Small intestine (tissue), 16 donors: ENCODE results near the gene SLC28A1. TPM values are rescaled to one million over a fixed set of nuclear protein-coding genes. Genes with fewer than 3 reads are reported as not detected.

Experiments
- DNase-seq, 2 donors: peaks; one replicate each; pipeline versions ENCODE4 v3.0.0 to v3.0.0-alpha.2; 2013
- FAIRE-seq: peaks from 2 replicates; lab custom pipeline; 2012; peaks lifted over from hg19 to GRCh38; lab: Jason Lieb, UNC
- H3K27ac ChIP-seq, 3 donors: one replicate each; pipeline ENCODE4 v1.5.1; 2013; ENCODE audit warnings: low read length in 2 of 3, mild to moderate bottlenecking in 2 of 3, control low read depth in 1 of 3, inconsistent platforms in 1 of 3, low read depth in 1 of 3, moderate library complexity in 1 of 3
- H3K27me3 ChIP-seq, 3 donors: one replicate each; pipeline ENCODE4 v1.6.1; 2013; ENCODE audit warnings: low read length in 3 of 3, inconsistent platforms in 1 of 3; ENCODE audit not compliant: control insufficient read depth in 3 of 3, insufficient read depth in 3 of 3
- H3K36me3 ChIP-seq, 3 donors: one replicate each; pipeline ENCODE4 v1.6.1; 2013; ENCODE audit warnings: low read length in 3 of 3, inconsistent platforms in 1 of 3, low read depth in 1 of 3, mild to moderate bottlenecking in 1 of 3, moderate library complexity in 1 of 3; ENCODE audit not compliant: control insufficient read depth in 3 of 3, insufficient read depth in 2 of 3
- H3K4me1 ChIP-seq, 3 donors: one replicate each; pipeline ENCODE4 v1.6.1; 2013; ENCODE audit warnings: low read length in 2 of 3, inconsistent platforms in 1 of 3, low read depth in 1 of 3, mild to moderate bottlenecking in 1 of 3, moderate library complexity in 1 of 3; ENCODE audit not compliant: control insufficient read depth in 3 of 3, insufficient read depth in 2 of 3
- H3K4me3 ChIP-seq, 3 donors: one replicate each; pipeline ENCODE4 v1.5.1; 2013; ENCODE audit warnings: low read length in 3 of 3, control low read depth in 1 of 3, inconsistent platforms in 1 of 3, low read depth in 1 of 3, mild to moderate bottlenecking in 1 of 3, moderate library complexity in 1 of 3
- H3K9me3 ChIP-seq, 2 donors: one replicate each; pipeline ENCODE4 v1.6.1; 2013; ENCODE audit warnings: low read depth in 1 of 2, low read length in 1 of 2; ENCODE audit not compliant: control insufficient read depth in 2 of 2, insufficient read depth in 1 of 2
- WGBS, 3 donors: extraction: QIAGEN DNeasy Blood & Tissue Kit; methylation state at CpG; one replicate each; pipeline ENCODE4 v1.1.7; 2013; 5-methylcytosine and 5-hydroxymethylcytosine counted together
- long read RNA-seq, 10 donors: transcript quantifications; one replicate each; lab custom pipeline, GENCODE V29; 2026
- polyA plus RNA-seq, 4 donors: library from polyadenylated mRNA; stranded (reverse) in 3 of 4; unstranded in 1 of 4; fragments of 200-250 nt in 3 of 4; fragments of 120-200 nt in 1 of 4; gene quantifications; one replicate each; pipeline versions ENCODE4 v1.2.1 to v1.2.3, GENCODE V29; 2013
- donor health status: healthy with polysubstance abuse.
- donor health status: control.
- donor health status: control.
- donor health status: Bipolar disorder and iron deficiency.
- donor health status: healthy.

The SLC28A1 gene
- 10 to 100 TPM in 3 of 4 donors, 1 to 10 TPM in 1; 4.4 to 64.6 (median 31.2) TPM for polyA plus RNA-seq
- long read RNA-seq, donor 1: 0 reads
- long read RNA-seq, donor 2: 0 reads
- long read RNA-seq, donor 3: 0 reads
- long read RNA-seq, donor 4: 0 reads
- long read RNA-seq, donor 5: 0 reads
- long read RNA-seq, donor 6: 0 reads
- long read RNA-seq, donor 7: 0 reads
- long read RNA-seq, donor 8: 0 reads
- long read RNA-seq, donor 9: 0 reads
- long read RNA-seq, donor 10, partial matches to known transcripts: 0 of 1 reads
- long read RNA-seq, donor 10, other reads (novel, unspliced or antisense): 0 of 1 reads

DNA sequence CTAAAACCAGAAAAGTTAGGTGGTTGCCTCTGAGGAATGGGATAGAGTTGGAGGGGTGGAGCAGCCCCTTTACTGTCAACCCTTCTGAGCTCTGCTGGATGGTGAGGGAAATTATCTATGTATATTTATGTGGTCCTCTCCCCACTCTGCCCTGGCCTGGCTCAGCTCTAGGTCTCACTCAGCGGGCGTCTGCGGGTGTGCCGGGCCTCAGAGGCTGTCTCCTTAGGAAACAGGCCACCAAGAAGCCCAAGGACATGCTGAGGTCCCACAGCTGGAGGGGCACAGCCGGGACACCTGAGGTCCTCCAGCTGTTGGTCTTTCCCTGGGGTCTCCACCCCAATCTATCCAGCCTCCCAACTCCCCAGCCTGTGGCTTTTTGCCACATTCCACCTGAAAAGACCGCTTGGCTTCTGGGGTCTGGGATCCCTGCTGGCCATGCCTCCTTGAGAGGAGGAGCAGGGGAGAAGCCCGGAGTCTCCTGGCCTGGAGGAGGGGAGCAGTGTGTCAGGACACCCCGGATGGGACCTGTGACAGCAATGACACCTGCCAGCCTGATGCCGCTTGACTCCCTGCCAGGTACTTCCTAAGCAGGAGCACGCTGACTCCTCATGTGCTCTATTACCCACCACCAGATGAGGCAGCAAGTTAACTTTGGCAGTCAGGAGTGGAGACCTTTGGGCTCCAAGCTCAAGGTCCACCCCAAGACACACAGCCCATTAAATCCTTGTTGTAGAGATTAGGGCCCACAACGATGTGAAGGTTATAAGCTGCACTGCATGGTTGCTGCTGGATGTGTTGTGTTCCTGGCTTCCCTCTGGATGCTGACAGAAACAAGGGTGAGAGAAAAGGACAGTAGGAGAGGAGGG lies at the start of gene SLC28A1:
SLC28A1 (plus strand) TSS at position 747 of the 866 bp plus-strand sequence. CDS start 3,099 bp downstream, outside the sequence.
- peak within 1 kb of the TSS; percentile 22 to 93 (median 89) for H3K27ac ChIP-seq
- peak; percentile 95 to 96 for DNase-seq
- WGBS, 3 donors: 53 to 75% (median 55%) methylated on average over 11 of the region's 11 CpGs
- H3K4me3 ChIP-seq: peak within 1 kb of the TSS in 1 of 3 donors; percentile 47
- H3K4me1 ChIP-seq: peaks cover 0 to 31% (median 4%) of the 10 kb centered on the region in 3 donors
- H3K9me3 ChIP-seq: no peaks in the 10 kb centered on the region
- peaks cover 0 to 12% (median 0%) of the 10 kb centered on the region in 3 donors for H3K36me3 ChIP-seq
- FAIRE-seq: no peak
- H3K27me3 ChIP-seq: peaks cover 0 to 2% (median 0%) of the 10 kb centered on the region in 3 donors

- H3K27ac ChIP-seq: no peak overlapping the region
- DNase-seq: no peak
- H3K9me3 ChIP-seq: no peaks in the 10 kb centered on the region
- H3K27me3 ChIP-seq: no peaks in the 10 kb centered on the region
- H3K4me3 ChIP-seq: no peak overlapping the region
- FAIRE-seq: no peak
- H3K4me1 ChIP-seq: no peaks in the 10 kb centered on the region
- H3K36me3 ChIP-seq: peaks cover 0 to 32% (median 0%) of the 10 kb centered on the region in 3 donors
- 48 to 82% (median 54%) methylated on average over 5 of the region's 5 CpGs for WGBS, 3 donors
These were observed 49.5 kb upstream of the SLC28A1 start for GRCh38 chr15:84834969-84835368.

DNA sequence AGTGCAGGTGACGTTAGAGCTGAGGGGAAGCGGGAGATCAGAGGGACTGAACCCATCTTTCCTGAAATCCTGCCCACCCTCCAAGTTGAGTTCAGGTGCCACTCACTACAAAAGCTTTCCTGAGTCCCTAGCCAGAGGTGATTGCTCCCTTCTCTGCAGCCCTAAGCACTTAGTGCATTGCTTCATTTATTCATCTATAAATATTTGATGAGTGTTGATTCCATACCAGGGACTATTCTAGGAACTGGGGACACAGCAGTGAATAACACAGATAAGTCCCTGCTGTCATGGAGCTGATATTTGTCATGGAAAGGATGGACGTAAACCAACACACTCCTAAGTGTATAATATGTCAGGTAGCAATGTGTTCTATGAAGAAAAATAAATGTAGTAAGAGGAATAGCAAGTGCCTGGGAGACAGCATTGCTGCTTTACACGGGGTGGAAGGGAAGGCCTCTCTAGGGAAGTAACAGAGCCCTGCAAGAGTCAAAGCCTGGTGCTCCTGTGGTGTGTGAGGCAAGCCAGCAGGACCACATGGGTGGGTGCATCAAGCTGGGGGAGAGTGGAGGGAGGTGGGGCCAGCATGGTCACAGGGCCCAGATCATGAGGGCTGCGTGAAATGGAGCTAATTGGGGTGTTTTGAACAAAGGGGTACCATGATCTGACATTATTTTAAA lies 48.7 kb upstream of the SLC28A1 start:
- Histone ChIP-seq H3K4me1 (peaks cover 0 to 5% (median 3%) of the 10 kb centered on the region in 3 donors), H3K36me3 (peaks cover 0 to 40% (median 0%) of the 10 kb centered on the region in 3 donors), H3K4me3 (no peak overlapping the region), H3K27ac (no peak overlapping the region), H3K9me3 (no peaks in the 10 kb centered on the region), H3K27me3 (no peaks in the 10 kb centered on the region)
- WGBS, 3 donors: 71 to 79% (median 76%) methylated on average over 5 of the region's 5 CpGs
- DNase-seq (no peak), FAIRE-seq (no peak)

DNA sequence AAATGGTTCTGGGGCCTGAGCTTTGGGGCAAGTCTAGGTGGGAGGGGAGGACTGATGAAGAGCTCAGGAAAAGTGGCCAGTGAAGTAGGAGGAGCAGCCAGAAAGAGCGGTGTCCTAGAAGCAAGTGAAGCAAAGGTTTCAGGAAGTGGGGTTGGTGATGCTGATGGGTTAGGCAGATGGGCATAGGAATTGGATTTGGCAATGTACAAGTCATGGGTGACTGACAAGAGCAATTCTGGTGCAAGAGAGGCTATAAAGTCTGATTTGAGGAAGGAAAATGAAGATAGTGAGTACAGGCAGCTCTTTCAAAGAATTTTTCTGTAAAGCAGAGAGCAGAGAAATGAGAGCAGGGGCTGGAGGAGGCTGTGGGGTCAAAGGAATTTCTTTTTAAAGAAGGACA lies 47.6 kb upstream of the SLC28A1 start:
- Histone ChIP-seq H3K4me1 (peaks cover 0 to 7% (median 7%) of the 10 kb centered on the region in 3 donors), H3K4me3 (no peak overlapping the region), H3K9me3 (no peaks in the 10 kb centered on the region), H3K27me3 (no peaks in the 10 kb centered on the region), H3K27ac (no peak overlapping the region), H3K36me3 (peaks cover 0 to 44% (median 0%) of the 10 kb centered on the region in 3 donors)
- 88 to 100% (median 93%) methylated on average over 1 of the region's 1 CpG for WGBS, 3 donors
- DNase-seq: no peak
- FAIRE-seq: no peak

- H3K4me3 ChIP-seq: no peak overlapping the region
- no peak for FAIRE-seq
- H3K4me1 ChIP-seq: peaks cover 0 to 7% (median 7%) of the 10 kb centered on the region in 3 donors
- peaks cover 0 to 42% (median 0%) of the 10 kb centered on the region in 3 donors for H3K36me3 ChIP-seq
- no peak for DNase-seq
- 96 to 97% (median 97%) methylated on average over 23 of the region's 23 CpGs for WGBS, 3 donors
- H3K9me3 ChIP-seq: no peaks in the 10 kb centered on the region
- H3K27me3 ChIP-seq: no peaks in the 10 kb centered on the region
- no peak overlapping the region for H3K27ac ChIP-seq
These were observed 44.7 kb upstream of the SLC28A1 start for GRCh38 chr15:84839714-84840113.

DNA sequence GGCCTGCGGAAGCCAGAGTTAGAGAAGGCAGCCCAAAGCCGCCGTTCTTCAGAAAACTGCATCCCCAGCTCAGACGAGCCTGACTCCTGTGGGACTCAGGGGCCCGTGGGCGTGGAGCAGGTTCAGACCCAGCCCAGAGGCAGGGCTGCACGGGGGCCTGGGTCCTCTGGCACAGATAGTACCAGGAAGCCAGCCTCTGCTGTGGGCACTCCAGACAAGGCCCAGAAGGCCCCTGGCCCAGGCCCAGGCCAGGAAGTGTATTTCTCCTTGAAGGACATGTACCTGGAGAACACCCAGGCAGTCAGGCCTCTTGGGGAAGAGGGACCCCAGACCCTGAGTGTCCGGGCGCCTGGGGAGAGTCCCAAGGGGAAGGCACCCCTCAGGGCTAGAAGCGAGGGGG lies 44.2 kb upstream of the SLC28A1 start:
- no peaks in the 10 kb centered on the region for H3K9me3 ChIP-seq
- FAIRE-seq: no peak
- no peak for DNase-seq
- no peak overlapping the region for H3K4me3 ChIP-seq
- peaks cover 0 to 10% (median 9%) of the 10 kb centered on the region in 3 donors for H3K4me1 ChIP-seq
- 85 to 92% (median 90%) methylated on average over 10 of the region's 10 CpGs for WGBS, 3 donors
- H3K27ac ChIP-seq: peak overlapping the region in 2 of 3 donors; percentile 41 to 73
- peaks cover 0 to 37% (median 0%) of the 10 kb centered on the region in 3 donors for H3K36me3 ChIP-seq
- H3K27me3 ChIP-seq: no peaks in the 10 kb centered on the region

DNA sequence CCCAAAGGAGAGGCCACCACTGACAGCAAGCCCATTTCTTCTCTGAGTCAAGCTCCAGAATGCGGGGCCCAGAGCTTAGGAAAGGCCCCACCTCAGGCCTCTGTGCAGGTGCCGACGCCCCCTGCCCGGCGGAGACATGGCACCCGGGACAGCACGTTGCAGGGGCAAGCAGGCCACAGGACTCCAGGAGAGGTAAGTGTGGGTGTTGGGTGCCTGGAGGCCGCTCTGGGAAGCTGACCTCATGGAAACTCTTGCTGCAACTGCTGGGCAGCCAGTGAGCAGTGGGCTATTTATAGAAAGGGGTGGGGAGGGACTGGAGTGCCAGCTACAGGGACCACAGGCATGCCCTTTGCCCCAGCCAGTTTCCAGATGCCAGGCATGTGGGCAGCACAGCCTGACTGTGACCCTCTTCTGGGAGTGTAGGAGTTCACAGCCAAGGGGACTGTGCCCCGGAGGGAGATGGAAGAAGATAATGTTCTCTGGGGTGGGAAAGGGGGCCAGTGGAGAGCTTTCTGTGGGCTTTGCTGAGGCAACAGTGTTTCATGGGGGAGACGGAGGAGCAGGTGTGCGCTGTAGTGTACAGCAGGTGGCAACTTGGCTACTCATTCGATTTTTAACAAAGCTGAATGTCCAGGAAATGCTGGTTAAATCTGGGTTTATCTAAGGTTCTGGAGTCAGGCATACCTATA lies 43.6 kb upstream of the SLC28A1 start:
- peak overlapping the region in 2 of 3 donors; percentile 65 to 73 for H3K27ac ChIP-seq
- FAIRE-seq: no peak

More for the DNA sequence above, 43.6 kb upstream of the SLC28A1 start:
- Histone ChIP-seq H3K4me1 (peaks cover 0 to 11% (median 10%) of the 10 kb centered on the region in 3 donors), H3K4me3 (no peak overlapping the region), H3K36me3 (peaks cover 0 to 36% (median 0%) of the 10 kb centered on the region in 3 donors), H3K27me3 (no peaks in the 10 kb centered on the region), H3K9me3 (no peaks in the 10 kb centered on the region)
- peak in 1 of 2 donors; percentile 83 for DNase-seq
- 23 to 63% (median 41%) methylated on average over 12 of the region's 12 CpGs for WGBS, 3 donors
